Muscle of back (tissue), 11 donors: Measurements from ENCODE around the gene TPRG1. TPM values are rescaled to one million over a fixed set of nuclear protein-coding genes. Genes with fewer than 3 reads are reported as not detected.
A peak's percentile ranks its signal among the peaks of the same experiment; 100 is the strongest.

Source experiments
- DNase-seq, 3 donors: peaks; one replicate each; pipeline versions ENCODE4 v3.0.0 to v3.0.0-alpha.2; 2013
- polyA plus RNA-seq, 10 donors: library from polyadenylated mRNA; unstranded; fragments of 120-200 nt; gene quantifications; one replicate each; pipeline ENCODE4 v1.2.1, GENCODE V29; 2013; ENCODE audit not compliant: insufficient read length in 10 of 10

The TPRG1 gene
- polyA plus RNA-seq, 10 donors = 1.9 to 4.0 (median 3.0) TPM

- DNase-seq = no peak
These were observed 57.5 kb downstream of the TPRG1 start for GRCh38 chr3:189229196-189229828.

- DNase-seq = no peak
These were observed 61.0 kb downstream of the TPRG1 start for GRCh38 chr3:189232790-189233189.

- peak; percentile 51 to 71 (median 54) for DNase-seq
These were observed 61.6 kb downstream of the TPRG1 start for GRCh38 chr3:189233225-189233858.

- no peak for DNase-seq
These were observed 63.4 kb downstream of the TPRG1 start for GRCh38 chr3:189235214-189235613.

GRCh38 chr3:189236352-189236751, 64.6 kb downstream of the TPRG1 start:
- DNase-seq = no peak

GRCh38 chr3:189237526-189237925, 65.8 kb downstream of the TPRG1 start:
- DNase-seq = no peak

- DNase-seq = no peak
These were observed 66.3 kb downstream of the TPRG1 start for GRCh38 chr3:189238071-189238470.

- no peak for DNase-seq
These were observed 67.8 kb downstream of the TPRG1 start for GRCh38 chr3:189239616-189240015.

GRCh38 chr3:189249987-189250386, 78.2 kb downstream of the TPRG1 start:
- no peak for DNase-seq

- no peak for DNase-seq
These were observed 86.5 kb downstream of the TPRG1 start for GRCh38 chr3:189258261-189258660.

GRCh38 chr3:189260556-189261493, 89.1 kb downstream of the TPRG1 start:
- no peak for DNase-seq

- DNase-seq = peak; percentile 31 to 71 (median 52)
These were observed 91.0 kb downstream of the TPRG1 start for GRCh38 chr3:189262746-189263145.

- DNase-seq = peak; percentile 24 to 71 (median 30)
These were observed 96.3 kb downstream of the TPRG1 start for GRCh38 chr3:189267981-189268613.

GRCh38 chr3:189269365-189269764, 97.6 kb downstream of the TPRG1 start:
- DNase-seq = no peak

- DNase-seq = peak in 2 of 3 donors; percentile 24 to 68
These were observed 98.6 kb downstream of the TPRG1 start for GRCh38 chr3:189270248-189270832.

GRCh38 chr3:189272500-189273119, 100.8 kb downstream of the TPRG1 start:
- DNase-seq = no peak

GRCh38 chr3:189273736-189274135, 102.0 kb downstream of the TPRG1 start:
- no peak for DNase-seq

GRCh38 chr3:189275182-189275581, 103.4 kb downstream of the TPRG1 start:
- no peak for DNase-seq

- DNase-seq = no peak
These were observed 104.1 kb downstream of the TPRG1 start for GRCh38 chr3:189275852-189276251.

- peak; percentile 65 to 95 (median 84) for DNase-seq
These were observed 104.9 kb downstream of the TPRG1 start for GRCh38 chr3:189276444-189277219.
